ENCODE measurements around the gene MAP3K19. TPM values are rescaled to one million over a fixed set of nuclear protein-coding genes. Genes with fewer than 3 reads are reported as not detected.

The MAP3K19 gene
- total RNA-seq, 1 experiment from 2014 or later = not detected

GRCh38 chr2:134918526-134919340 lies 128.5 kb downstream of the MAP3K19 start, which contains the start of gene CCNT2:
TSS of gene CCNT2 (plus strand) at chr2:134918822. CDS start at chr2:134918855, 33 bp downstream.
- Histone ChIP-seq H4K20me1 (ENCODE audit: low read length) (peaks cover 37% of the 10 kb centered on the region), H3K9ac (ENCODE audit: low read length) (peak within 1 kb of the TSS; percentile 100), H3K79me2 (ENCODE audit: low read length) (peaks cover 55% of the 10 kb centered on the region), H3K4me3 (ENCODE audit: low read length) (peak within 1 kb of the TSS; percentile 96), H3K36me3 (ENCODE audit: low read depth, low read length) (peaks cover 5% of the 10 kb centered on the region; the same call in 1 of the 2 replicates), H3K4me2 (ENCODE audit: low read length) (peak within 1 kb of the TSS; percentile 90), H3F3A (ENCODE audit: low read length, unreplicated experiment) (no peaks in the 10 kb centered on the region), H3K27ac (ENCODE audit: low read length) (peak within 1 kb of the TSS; percentile 93), H3K4me1 (ENCODE audit: insufficient read depth, low read length) (peaks cover 19% of the 10 kb centered on the region; the same call in 1 of the 2 replicates), H3K9me3 (ENCODE audit: low read length) (no peaks in the 10 kb centered on the region), H2AFZ (ENCODE audit: low read length) (peak within 1 kb of the TSS; percentile 88), H3K9me2 (replicated peaks; ENCODE audit: low read length) (no peaks in the 10 kb centered on the region), H3K27me3 (ENCODE audit: low read length) (no peaks in the 10 kb centered on the region)
- CTCF ChIA-PET = interaction anchor here (1.6 kb wide), 1 partner anchor 458 kb away, joined by 4 read pairs; no protein-coding TSS in a partner anchor
- DNase-seq (peak; percentile 99), ATAC-seq (peak; percentile 92)
- no peak for TF ChIP-seq EZH2phosphoT487 (IDR thresholded peaks at IDR 0.05; ENCODE audit: borderline replicate concordance, low read length)
- no peak for TF ChIP-seq CTCF (conservative IDR thresholded peaks at IDR 0.05; ENCODE audit: low read depth, low read length)
- no peak for TF ChIP-seq EZH2 (IDR thresholded peaks at IDR 0.05; ENCODE audit: low read length, unreplicated experiment)
- POLR2A ChIA-PET (ENCODE audit: unreplicated experiment) = no interaction called here
- BruUV-seq (replicated peaks) = TSS peak; percentile 53
- intact Hi-C loops (cut with micrococcal nuclease) = loop anchor here (1.0 kb wide), 1 partner anchor 41 kb away; no protein-coding TSS in a partner anchor

GRCh38 chr2:134917888-134918525 lies 129.2 kb downstream of the MAP3K19 start:
- TSS peak; percentile 89 for BruUV-seq (replicated peaks)
- intact Hi-C loops (cut with micrococcal nuclease) = loop anchor here (1.0 kb wide), 1 partner anchor 41 kb away; no protein-coding TSS in a partner anchor

More at GRCh38 chr2:134917888-134918525, 129.2 kb downstream of the MAP3K19 start:
- H3K4me2 ChIP-seq (ENCODE audit: low read length) = peak overlapping the region; percentile 90
- peak; percentile 87 for DNase-seq
- H3K27ac ChIP-seq (ENCODE audit: low read length) = peak overlapping the region; percentile 93
- ChIA-PET CTCF (interaction anchor here (1.6 kb wide), 1 partner anchor 457 kb away, joined by 4 read pairs; no protein-coding TSS in a partner anchor), POLR2A (ENCODE audit: unreplicated experiment) (interaction anchor here (0.6 kb wide), 2 partner anchors 151 to 330 kb away, joined by 5 to 8 read pairs; no protein-coding TSS in a partner anchor)
- H3K9ac ChIP-seq (ENCODE audit: low read length) = peak overlapping the region; percentile 100
- peaks cover 48% of the 10 kb centered on the region for H3K79me2 ChIP-seq (ENCODE audit: low read length)
- ATAC-seq = peak; percentile 80
- no peaks in the 10 kb centered on the region for H3K36me3 ChIP-seq (ENCODE audit: low read depth, low read length)
- H3K4me1 ChIP-seq (ENCODE audit: insufficient read depth, low read length) = peaks cover 19% of the 10 kb centered on the region; the same call in 1 of the 2 replicates
- H3K9me3 ChIP-seq (ENCODE audit: low read length) = no peaks in the 10 kb centered on the region
- H3K4me3 ChIP-seq (ENCODE audit: low read length) = peak overlapping the region; percentile 82
- H3K27me3 ChIP-seq (ENCODE audit: low read length) = no peaks in the 10 kb centered on the region
- H3F3A ChIP-seq (ENCODE audit: low read length, unreplicated experiment) = no peaks in the 10 kb centered on the region
- H2AFZ ChIP-seq (ENCODE audit: low read length) = peak overlapping the region; percentile 88
- TF ChIP-seq EZH2phosphoT487 (IDR thresholded peaks at IDR 0.05; ENCODE audit: borderline replicate concordance, low read length) (no peak), EZH2 (IDR thresholded peaks at IDR 0.05; ENCODE audit: low read length, unreplicated experiment) (no peak), CTCF (conservative IDR thresholded peaks at IDR 0.05; ENCODE audit: low read depth, low read length) (no peak)
- H4K20me1 ChIP-seq (ENCODE audit: low read length) = peaks cover 32% of the 10 kb centered on the region
- H3K9me2 ChIP-seq (replicated peaks; ENCODE audit: low read length) = no peaks in the 10 kb centered on the region
